Raji (cell line): ENCODE measurements around the gene CETP.

Source experiments
- POLR2A ChIP-seq: IDR thresholded peaks from 2 replicates; pipeline ENCODE4 v1.6.1; 2011; ENCODE audit warnings: low read depth, low read length, control low read depth; ENCODE audit not compliant: insufficient read depth

Gene CETP

DNA sequence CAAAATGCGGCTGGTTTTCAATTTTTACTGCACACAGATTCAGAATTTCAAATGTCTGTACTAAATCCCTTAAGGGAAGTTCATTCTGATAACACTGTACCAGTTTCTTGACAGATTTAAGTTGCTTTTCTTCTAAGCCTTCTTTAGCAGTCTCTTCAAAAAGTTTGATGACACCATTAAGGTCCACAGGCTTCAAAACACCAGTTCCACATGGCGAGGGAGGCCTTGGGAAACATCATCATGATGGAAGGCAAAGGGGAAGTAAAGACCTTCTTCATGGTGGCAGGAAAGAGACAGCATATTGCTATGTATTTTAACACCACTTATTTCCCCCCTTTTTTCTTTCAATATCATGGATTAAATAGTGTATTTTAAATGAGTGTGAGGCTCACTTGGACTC, 52.2 kb downstream of the CETP start:
- TF ChIP-seq POLR2A = no peak

GRCh38 chr16:57016301-57016700, 54.6 kb downstream of the CETP start:
- no peak for TF ChIP-seq POLR2A

GRCh38 chr16:57016831-57017230, 55.1 kb downstream of the CETP start:
- no peak for TF ChIP-seq POLR2A

- TF ChIP-seq POLR2A = no peak
These were observed 55.5 kb downstream of the CETP start for GRCh38 chr16:57017251-57017650.

- no peak for TF ChIP-seq POLR2A
These were observed 58.0 kb downstream of the CETP start for GRCh38 chr16:57019746-57020145.

DNA sequence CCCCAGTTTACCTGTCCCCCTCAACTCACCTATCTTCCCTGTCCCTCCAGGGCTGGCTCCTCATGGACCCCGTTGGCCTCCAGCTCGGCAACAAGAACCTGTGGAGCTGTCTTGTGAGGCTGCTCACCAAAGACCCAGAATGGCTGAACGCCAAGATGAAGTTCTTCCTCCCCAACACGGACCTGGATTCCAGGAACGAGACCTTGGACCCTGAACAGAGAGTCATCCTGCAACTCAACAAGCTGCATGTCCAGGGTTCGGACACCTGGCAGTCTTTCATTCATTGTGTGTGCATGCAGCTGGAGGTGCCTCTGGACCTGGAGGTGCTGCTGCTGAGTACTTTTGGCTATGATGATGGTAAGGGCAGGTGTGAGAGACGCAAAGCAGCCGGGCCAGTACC, 58.9 kb downstream of the CETP start:
- no peak for TF ChIP-seq POLR2A

DNA sequence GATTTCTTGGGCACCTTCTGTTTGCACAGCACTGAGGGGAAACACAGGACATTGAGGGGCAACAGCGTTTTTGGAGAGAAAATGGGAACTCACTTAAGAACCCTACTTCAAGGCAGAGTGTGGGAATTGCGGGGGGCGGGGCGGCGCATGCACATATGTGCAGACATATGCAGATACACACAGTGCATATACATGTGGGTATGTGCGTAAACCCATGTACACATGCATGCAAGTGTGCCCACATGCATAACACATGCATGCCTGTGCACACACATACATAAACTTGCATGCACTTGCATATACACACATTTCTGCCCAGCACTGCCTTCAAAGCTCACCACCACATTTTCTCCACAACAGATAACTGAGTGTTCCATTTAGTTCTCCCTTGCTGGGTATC, 60.0 kb downstream of the CETP start:
- TF ChIP-seq POLR2A = no peak

DNA sequence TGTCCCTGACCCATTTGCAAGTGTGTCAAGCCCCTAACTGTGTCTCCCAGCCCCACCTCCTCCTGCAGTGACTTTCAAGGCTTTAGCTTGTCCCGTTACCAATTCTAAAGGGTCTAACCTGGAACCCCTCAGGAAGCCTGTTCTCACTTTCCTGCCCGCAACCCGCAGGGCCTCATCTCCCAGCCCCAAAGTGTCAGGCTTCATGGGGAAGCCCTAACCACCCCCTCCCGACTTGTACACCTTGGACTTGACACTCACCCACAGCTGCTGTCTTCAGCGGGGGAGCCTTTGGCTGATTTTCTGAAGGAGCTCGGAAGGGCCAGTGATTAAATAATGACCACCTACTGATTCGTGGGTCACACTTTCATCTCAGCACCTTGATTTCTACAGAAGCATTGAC, 60.7 kb downstream of the CETP start:
- no peak for TF ChIP-seq POLR2A

DNA sequence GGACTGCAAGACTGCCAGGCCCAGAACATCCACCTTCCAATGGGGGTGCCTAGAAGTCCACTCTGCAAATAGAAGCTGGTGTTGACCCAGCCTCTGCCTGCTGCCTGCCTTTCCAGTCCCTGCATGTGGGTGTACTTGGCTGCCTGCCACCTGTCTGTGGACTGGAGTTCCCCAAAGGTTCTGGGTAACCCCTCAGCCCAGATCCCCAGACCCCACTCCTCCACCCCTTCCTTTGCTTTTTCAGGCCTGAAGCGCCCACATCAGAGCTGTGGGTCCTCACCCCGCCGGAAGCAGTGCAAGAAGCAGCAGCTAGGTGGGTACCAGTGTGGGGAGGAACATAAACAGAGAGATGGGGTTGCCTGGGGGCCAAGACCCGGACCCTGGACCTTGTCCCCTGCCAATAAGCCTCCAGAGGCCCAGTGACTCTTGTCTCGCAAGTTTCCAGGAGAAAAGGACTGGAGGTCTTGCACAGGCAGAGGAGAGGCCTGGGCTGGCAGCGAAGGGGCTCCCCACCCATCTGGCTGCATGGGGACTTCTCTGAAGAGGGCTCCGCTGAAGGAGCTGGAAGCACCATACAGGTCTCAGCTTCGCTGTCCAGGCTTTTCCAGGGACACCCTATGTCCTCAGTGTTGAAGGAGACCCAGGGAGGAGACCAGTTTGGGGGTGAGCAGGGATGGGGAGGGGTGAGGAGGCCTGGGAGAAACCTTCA, 61.9 kb downstream of the CETP start:
- TF ChIP-seq POLR2A = no peak

- TF ChIP-seq POLR2A = no peak
These were observed 63.3 kb downstream of the CETP start for GRCh38 chr16:57024894-57025680.

GRCh38 chr16:57025941-57026777, 64.4 kb downstream of the CETP start:
- no peak for TF ChIP-seq POLR2A

- no peak for TF ChIP-seq POLR2A
These were observed 65.0 kb downstream of the CETP start for GRCh38 chr16:57026778-57027062.

GRCh38 chr16:57027067-57027466, 65.3 kb downstream of the CETP start:
- TF ChIP-seq POLR2A = no peak

- no peak for TF ChIP-seq POLR2A
These were observed 66.3 kb downstream of the CETP start for GRCh38 chr16:57028086-57028485.

DNA sequence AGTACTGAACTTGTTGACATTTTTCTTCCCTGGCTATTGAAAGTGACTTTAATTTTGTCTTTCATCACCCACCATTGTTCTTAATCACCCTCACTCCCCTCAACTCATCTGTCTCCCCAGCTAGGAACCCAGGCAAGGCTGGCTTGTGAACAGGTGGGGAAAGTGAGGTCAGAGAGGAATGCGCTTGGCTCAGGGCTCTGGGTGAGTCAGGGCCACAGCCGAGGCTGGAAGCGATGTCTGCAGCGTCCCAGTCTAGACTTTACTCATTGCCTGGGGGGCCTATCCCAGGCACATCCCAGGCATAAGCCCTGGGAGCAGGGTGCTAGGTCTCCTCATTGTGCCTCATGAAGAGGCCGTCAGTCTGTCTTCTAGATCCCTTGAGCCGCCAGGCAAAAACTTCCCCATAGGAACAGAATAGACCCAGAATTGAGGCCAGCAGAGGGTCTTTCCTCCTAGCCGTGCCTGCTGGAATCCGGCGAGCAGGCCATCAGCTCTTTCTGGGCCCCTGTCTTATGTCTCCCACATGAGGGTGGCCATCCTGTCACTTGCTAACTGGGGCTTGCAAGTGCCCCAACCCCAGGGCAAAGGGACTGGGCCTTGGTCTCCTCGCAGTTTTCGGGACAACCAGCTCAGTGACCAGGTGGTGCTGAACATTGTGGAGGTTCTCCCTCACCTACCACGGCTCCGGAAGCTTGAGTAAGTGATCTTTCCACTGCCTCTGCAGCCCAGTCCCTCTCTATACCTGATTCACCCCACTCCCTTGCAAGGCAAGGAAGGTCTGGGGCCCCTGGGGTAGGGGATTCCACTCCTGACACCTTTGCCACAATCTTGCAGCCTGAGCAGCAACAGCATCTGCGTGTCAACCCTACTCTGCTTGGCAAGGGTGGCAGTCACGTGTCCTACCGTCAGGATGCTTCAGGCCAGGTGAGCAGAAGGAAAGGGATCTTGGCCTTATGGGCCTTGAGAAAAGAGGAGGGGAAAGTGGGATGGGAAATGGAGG, 67.7 kb downstream of the CETP start:
- no peak for TF ChIP-seq POLR2A

DNA sequence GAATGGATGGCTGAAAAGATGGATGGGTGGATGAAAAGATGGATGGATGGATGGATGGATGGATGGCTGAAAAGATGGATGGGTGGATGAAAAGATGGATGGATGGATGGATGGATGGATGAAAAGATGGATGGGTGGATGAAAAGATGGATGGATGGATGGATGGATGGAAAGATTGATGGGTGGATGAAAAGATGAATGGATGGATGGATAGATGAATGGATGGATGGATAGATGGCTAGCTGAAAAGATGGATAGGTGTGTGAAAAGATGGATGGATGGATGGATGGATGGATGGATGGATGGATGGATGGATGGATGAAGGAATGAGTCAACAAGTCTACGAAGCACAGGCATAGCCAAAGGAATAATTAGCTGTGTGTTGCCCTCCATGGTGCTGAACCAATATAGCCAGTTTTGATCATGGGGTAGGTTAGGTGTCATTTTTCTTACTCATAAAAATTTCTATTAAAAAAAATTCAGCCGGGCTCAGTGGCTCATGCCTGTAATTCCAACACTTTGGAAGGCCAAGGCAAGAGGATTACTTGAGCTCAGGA, 68.7 kb downstream of the CETP start:
- TF ChIP-seq POLR2A = no peak
